GM23248 (cell line): ENCODE results near the gene GRK3.

Experiments used
- EZH2 ChIP-seq: fragments of 200-600 bp; sonication (generic); IDR thresholded peaks from 2 replicates; pipeline ENCODE4 v1.6.1; 2018; ENCODE audit warnings: antibody characterized with exemption, mild to moderate bottlenecking; ENCODE audit not compliant: insufficient read depth, poor library complexity, severe bottlenecking
- EZH2phosphoT487 ChIP-seq: fragments of 200-600 bp; sonication (generic); IDR thresholded peaks from 2 replicates; pipeline ENCODE4 v1.6.1; 2018; ENCODE audit warnings: antibody characterized with exemption, moderate library complexity, mild to moderate bottlenecking, low read depth; ENCODE audit not compliant: insufficient read depth

- TF ChIP-seq EZH2 = no peak
- TF ChIP-seq EZH2phosphoT487 = no peak
Measured at GRCh38 chr22:25763239-25763777, 198.8 kb downstream of the GRK3 start.
